HEK293 (cell line): ENCODE data around the gene TCF7L1.

Experiments used
- CTCF ChIA-PET: fragments of 350-600 bp; formaldehyde crosslinking; extraction: SDS; loops from one replicate; lab custom pipeline; 2021; ENCODE audit warnings: antibody characterized with exemption; lab: Yijun Ruan, JAX
- POLR2A ChIA-PET: fragments of 300-600 bp; formaldehyde crosslinking; extraction: SDS; loops from one replicate; lab custom pipeline; 2020; ENCODE audit warnings: antibody characterized with exemption, inconsistent platforms; lab: Yijun Ruan, JAX
- H3K27ac ChIP-seq: fragments of 200-500 bp; sonication (Bioruptor generic); 2 replicates; pipeline ENCODE4 v1.5.1; 2014; ENCODE audit warnings: low read depth, low read length, control low read depth, inconsistent platforms; ENCODE audit errors: extremely low read depth
- H3K36me3 ChIP-seq, 2 experiments: fragments of 200-500 bp in 1 of 2; sonication (Bioruptor generic) in 1 of 2; 1 replicate in 1 of 2; 2 replicates in 1 of 2; pipeline ENCODE4 v1.5.1; 2014 to 2017; ENCODE audit warnings: inconsistent platforms in 2 of 2, low read length in 2 of 2; ENCODE audit not compliant: control insufficient read depth in 2 of 2, insufficient read depth in 1 of 2
- H3K4me1 ChIP-seq: fragments of 200-500 bp; sonication (Bioruptor generic); 2 replicates; pipeline ENCODE4 v1.5.1; 2014; ENCODE audit warnings: mild to moderate bottlenecking, low read length, inconsistent platforms; ENCODE audit not compliant: control insufficient read depth, insufficient read depth
- H3K4me3 ChIP-seq: 2 replicates; pipeline ENCODE4 v1.5.1; 2011; ENCODE audit warnings: low read depth, mild to moderate bottlenecking, control low read depth, low read length, moderate library complexity
- H3K9me3 ChIP-seq: fragments of 200-500 bp; sonication (Bioruptor generic); 2 replicates; pipeline ENCODE4 v1.5.1; 2014; ENCODE audit warnings: low read depth, low read length, inconsistent platforms; ENCODE audit not compliant: control insufficient read depth, insufficient read depth
- EGR2 ChIP-seq: fragments of 450-650 bp; formaldehyde crosslinking; IDR thresholded peaks from 2 replicates; pipeline ENCODE4 v1.5.1; 2016; ENCODE audit warnings: low read depth, missing biosample characterization, missing genetic modification characterization
- SCRT1 ChIP-seq: fragments of 450-650 bp; formaldehyde crosslinking; IDR thresholded peaks from 2 replicates; pipeline ENCODE4 v1.5.1; 2016; ENCODE audit warnings: missing biosample characterization, missing genetic modification characterization, borderline replicate concordance
- SCRT2 ChIP-seq: fragments of 450-650 bp; formaldehyde crosslinking; IDR thresholded peaks from 2 replicates; pipeline ENCODE4 v1.5.1; 2016; ENCODE audit warnings: missing biosample characterization, missing genetic modification characterization
- TCF7L2 ChIP-seq: IDR thresholded peaks from 2 replicates; pipeline ENCODE4 v1.6.1; 2011; ENCODE audit warnings: low read depth, mild to moderate bottlenecking, inconsistent platforms, low read length, moderate library complexity, borderline replicate concordance
- WT1 ChIP-seq: fragments of 450-650 bp; formaldehyde crosslinking; IDR thresholded peaks from 2 replicates; pipeline ENCODE4 v1.5.1; 2016; ENCODE audit warnings: missing biosample characterization, missing genetic modification characterization
- ZBTB1 ChIP-seq: fragments of 450-650 bp; formaldehyde crosslinking; IDR thresholded peaks from 2 replicates; pipeline ENCODE4 v1.5.1; 2016; ENCODE audit warnings: missing biosample characterization, missing genetic modification characterization
- ZBTB48 ChIP-seq: fragments of 450-650 bp; formaldehyde crosslinking; IDR thresholded peaks from 2 replicates; pipeline ENCODE4 v1.5.1; 2016; ENCODE audit warnings: missing biosample characterization, missing genetic modification characterization
- ZNF114 ChIP-seq: fragments of 450-650 bp; formaldehyde crosslinking; IDR thresholded peaks from 2 replicates; pipeline ENCODE4 v1.5.0; 2017; ENCODE audit warnings: missing biosample characterization, missing genetic modification characterization
- ZNF132 ChIP-seq: fragments of 450-650 bp; formaldehyde crosslinking; IDR thresholded peaks from 2 replicates; pipeline ENCODE4 v1.5.1; 2017; ENCODE audit warnings: missing biosample characterization, missing genetic modification characterization, borderline replicate concordance
- ZNF239 ChIP-seq: fragments of 450-650 bp; formaldehyde crosslinking; IDR thresholded peaks from 2 replicates; pipeline ENCODE4 v1.5.1; 2016; ENCODE audit warnings: missing biosample characterization, missing genetic modification characterization
- ZNF24 ChIP-seq: fragments of 450-650 bp; formaldehyde crosslinking; IDR thresholded peaks from 2 replicates; pipeline ENCODE4 v1.5.1; 2016; ENCODE audit warnings: missing biosample characterization, missing genetic modification characterization
- ZNF302 ChIP-seq: fragments of 450-650 bp; formaldehyde crosslinking; IDR thresholded peaks from 2 replicates; pipeline ENCODE4 v1.5.1; 2016; ENCODE audit warnings: missing biosample characterization, missing genetic modification characterization, low read depth
- ZNF350 ChIP-seq: fragments of 450-650 bp; formaldehyde crosslinking; IDR thresholded peaks from 2 replicates; pipeline ENCODE4 v1.5.0; 2017; ENCODE audit warnings: missing biosample characterization, mild to moderate bottlenecking, missing genetic modification characterization
- ZNF518A ChIP-seq: fragments of 450-650 bp; formaldehyde crosslinking; conservative IDR thresholded peaks from 2 replicates; pipeline ENCODE4 v1.5.1; 2016; ENCODE audit warnings: low read depth, missing biosample characterization, missing genetic modification characterization
- ZNF555 ChIP-seq: fragments of 450-650 bp; formaldehyde crosslinking; conservative IDR thresholded peaks from 2 replicates; pipeline ENCODE4 v1.5.1; 2017; ENCODE audit warnings: missing biosample characterization, mild to moderate bottlenecking, missing genetic modification characterization, inconsistent platforms
- ZNF561 ChIP-seq: fragments of 450-650 bp; IDR thresholded peaks from 2 replicates; pipeline ENCODE4 v1.5.1; 2018; ENCODE audit warnings: missing biosample characterization, missing genetic modification characterization, borderline replicate concordance
- ZNF600 ChIP-seq: fragments of 450-650 bp; formaldehyde crosslinking; IDR thresholded peaks from 2 replicates; pipeline ENCODE4 v1.5.1; 2016; ENCODE audit warnings: missing biosample characterization, missing genetic modification characterization
- ZNF626 ChIP-seq: fragments of 450-650 bp; sonication (Bioruptor Pico); formaldehyde crosslinking; IDR thresholded peaks from 2 replicates; pipeline ENCODE4 v1.5.1; 2018; ENCODE audit warnings: missing biosample characterization, missing genetic modification characterization, inconsistent platforms
- ZNF654 ChIP-seq: fragments of 450-650 bp; formaldehyde crosslinking; IDR thresholded peaks from 2 replicates; pipeline ENCODE4 v1.5.1; 2016; ENCODE audit warnings: low read depth, missing biosample characterization, missing genetic modification characterization
- ZNF660 ChIP-seq: fragments of 450-650 bp; IDR thresholded peaks from 2 replicates; pipeline ENCODE4 v1.5.1; 2018; ENCODE audit warnings: missing biosample characterization, mild to moderate bottlenecking, missing genetic modification characterization
- ZNF670 ChIP-seq: fragments of 450-650 bp; formaldehyde crosslinking; IDR thresholded peaks from 2 replicates; pipeline ENCODE4 v1.5.1; 2016; ENCODE audit warnings: missing biosample characterization, missing genetic modification characterization, low read depth
- ZNF704 ChIP-seq: fragments of 450-650 bp; formaldehyde crosslinking; IDR thresholded peaks from 2 replicates; pipeline ENCODE4 v1.5.1; 2016; ENCODE audit warnings: missing biosample characterization, missing genetic modification characterization
- ZNF76 ChIP-seq: fragments of 450-650 bp; formaldehyde crosslinking; IDR thresholded peaks from 2 replicates; pipeline ENCODE4; 2016; ENCODE audit warnings: low read depth, missing biosample characterization, missing genetic modification characterization, borderline replicate concordance
- ZNF777 ChIP-seq: fragments of 450-650 bp; formaldehyde crosslinking; IDR thresholded peaks from 2 replicates; pipeline ENCODE4 v1.5.1; 2017; ENCODE audit warnings: missing biosample characterization, missing genetic modification characterization, borderline replicate concordance
- ZSCAN16 ChIP-seq: fragments of 450-650 bp; formaldehyde crosslinking; IDR thresholded peaks from 2 replicates; pipeline ENCODE4 v1.5.1; 2016; ENCODE audit warnings: missing biosample characterization, missing genetic modification characterization
- TF ChIP-seq, protein P1 (sequence below): fragments of 450-650 bp; formaldehyde crosslinking; IDR thresholded peaks from 2 replicates; pipeline ENCODE4 v1.5.1; 2017; ENCODE audit warnings: missing biosample characterization, missing genetic modification characterization
- TF ChIP-seq, protein P2 (sequence below): fragments of 450-650 bp; formaldehyde crosslinking; IDR thresholded peaks from 2 replicates; pipeline ENCODE4 v1.5.1; 2017; ENCODE audit warnings: missing biosample characterization, missing genetic modification characterization

The TCF7L1 gene

GRCh38 chr2:85175369-85176299 lies 42.4 kb downstream of the TCF7L1 start:
- TF ChIP-seq ZNF600 (tag by site-specific recombination) (0 out of 2 replicates have a peak, but pooled peaks have one; percentile 33), ZNF654 (tag by site-specific recombination) (no peak), ZNF114 (no peak), SCRT1 (tag by site-specific recombination) (no peak), ZNF704 (tag by site-specific recombination) (no peak), ZNF555 (tag by site-specific recombination) (no peak), ZNF777 (tag by site-specific recombination) (no peak), WT1 (tag by site-specific recombination) (peak; percentile 43; the same call in 1 of the 2 replicates), ZNF660 (tag by site-specific recombination) (no peak), TCF7L2 (no peak), ZNF561 (tag by site-specific recombination) (no peak), ZBTB1 (tag by site-specific recombination) (no peak), ZNF302 (tag by site-specific recombination) (no peak), ZNF239 (tag by site-specific recombination) (no peak), ZBTB48 (tag by site-specific recombination) (no peak), ZNF670 (no peak), ZNF518A (tag by site-specific recombination) (no peak), SCRT2 (peak; percentile 64), ZNF76 (tag by site-specific recombination) (no peak), ZNF24 (no peak), ZNF132 (tag by site-specific recombination) (no peak), ZNF626 (no peak), ZNF350 (no peak), EGR2 (tag by site-specific recombination) (no peak), ZSCAN16 (no peak)
- TF ChIP-seq, protein P1, sequence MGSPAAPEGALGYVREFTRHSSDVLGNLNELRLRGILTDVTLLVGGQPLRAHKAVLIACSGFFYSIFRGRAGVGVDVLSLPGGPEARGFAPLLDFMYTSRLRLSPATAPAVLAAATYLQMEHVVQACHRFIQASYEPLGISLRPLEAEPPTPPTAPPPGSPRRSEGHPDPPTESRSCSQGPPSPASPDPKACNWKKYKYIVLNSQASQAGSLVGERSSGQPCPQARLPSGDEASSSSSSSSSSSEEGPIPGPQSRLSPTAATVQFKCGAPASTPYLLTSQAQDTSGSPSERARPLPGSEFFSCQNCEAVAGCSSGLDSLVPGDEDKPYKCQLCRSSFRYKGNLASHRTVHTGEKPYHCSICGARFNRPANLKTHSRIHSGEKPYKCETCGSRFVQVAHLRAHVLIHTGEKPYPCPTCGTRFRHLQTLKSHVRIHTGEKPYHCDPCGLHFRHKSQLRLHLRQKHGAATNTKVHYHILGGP (tag by site-specific recombination): no peak
- TF ChIP-seq, protein P2, sequence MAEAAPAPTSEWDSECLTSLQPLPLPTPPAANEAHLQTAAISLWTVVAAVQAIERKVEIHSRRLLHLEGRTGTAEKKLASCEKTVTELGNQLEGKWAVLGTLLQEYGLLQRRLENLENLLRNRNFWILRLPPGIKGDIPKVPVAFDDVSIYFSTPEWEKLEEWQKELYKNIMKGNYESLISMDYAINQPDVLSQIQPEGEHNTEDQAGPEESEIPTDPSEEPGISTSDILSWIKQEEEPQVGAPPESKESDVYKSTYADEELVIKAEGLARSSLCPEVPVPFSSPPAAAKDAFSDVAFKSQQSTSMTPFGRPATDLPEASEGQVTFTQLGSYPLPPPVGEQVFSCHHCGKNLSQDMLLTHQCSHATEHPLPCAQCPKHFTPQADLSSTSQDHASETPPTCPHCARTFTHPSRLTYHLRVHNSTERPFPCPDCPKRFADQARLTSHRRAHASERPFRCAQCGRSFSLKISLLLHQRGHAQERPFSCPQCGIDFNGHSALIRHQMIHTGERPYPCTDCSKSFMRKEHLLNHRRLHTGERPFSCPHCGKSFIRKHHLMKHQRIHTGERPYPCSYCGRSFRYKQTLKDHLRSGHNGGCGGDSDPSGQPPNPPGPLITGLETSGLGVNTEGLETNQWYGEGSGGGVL (tag by site-specific recombination): no peak
- H3K36me3 ChIP-seq: no peaks in the 10 kb centered on the region
- no peaks in the 10 kb centered on the region for H3K9me3 ChIP-seq
- ChIA-PET CTCF (interaction anchor here (0.5 to 1.2 kb wide), 5 partner anchors 63 to 125 kb away, joined by 3 to 7 read pairs (median 4); no protein-coding TSS in a partner anchor), POLR2A (no interaction called here)
- no peak overlapping the region for H3K4me3 ChIP-seq
- 0 out of 2 replicates have a peak overlapping the region, but pooled peaks have one; percentile 24 for H3K27ac ChIP-seq
- H3K4me1 ChIP-seq: peaks cover 16% of the 10 kb centered on the region
